ENCODE data around the gene NEU2.

NEU2 gene

DNA sequence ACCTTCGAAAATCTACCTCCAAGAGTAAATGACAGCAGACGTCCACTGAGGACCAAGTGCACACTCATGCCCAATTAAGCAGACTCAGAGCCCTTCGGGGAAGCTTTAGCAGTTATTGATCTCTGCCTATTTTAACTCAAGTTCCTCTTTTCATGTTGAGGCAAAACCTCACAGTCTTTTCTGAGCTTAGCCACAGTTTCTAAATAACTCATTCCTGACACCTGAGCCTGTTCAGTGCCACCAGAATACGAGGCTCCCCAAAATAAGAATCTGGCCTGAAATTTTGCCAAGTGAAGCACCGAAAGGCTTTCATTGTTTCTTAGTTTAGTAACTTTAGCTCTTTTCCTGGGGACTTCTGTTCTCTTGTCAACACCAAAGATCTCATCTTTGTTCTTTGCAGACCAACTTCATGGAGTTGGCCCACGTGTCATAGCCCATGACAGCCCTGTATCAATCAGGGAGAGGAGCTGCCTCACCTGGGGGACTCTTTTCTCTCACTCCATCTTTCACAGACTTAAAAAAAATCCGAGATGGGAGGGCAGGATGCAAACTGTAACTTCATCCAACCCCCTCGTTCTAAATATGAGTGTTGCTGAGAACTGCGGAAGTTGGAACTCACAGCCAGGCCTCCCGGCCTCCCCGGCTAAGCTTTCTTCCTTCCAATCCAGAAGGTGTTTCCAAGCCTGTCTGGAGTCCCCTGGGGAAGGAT lies 49.9 kb downstream of the NEU2 start:
- TF ChIP-seq, protein P1, sequence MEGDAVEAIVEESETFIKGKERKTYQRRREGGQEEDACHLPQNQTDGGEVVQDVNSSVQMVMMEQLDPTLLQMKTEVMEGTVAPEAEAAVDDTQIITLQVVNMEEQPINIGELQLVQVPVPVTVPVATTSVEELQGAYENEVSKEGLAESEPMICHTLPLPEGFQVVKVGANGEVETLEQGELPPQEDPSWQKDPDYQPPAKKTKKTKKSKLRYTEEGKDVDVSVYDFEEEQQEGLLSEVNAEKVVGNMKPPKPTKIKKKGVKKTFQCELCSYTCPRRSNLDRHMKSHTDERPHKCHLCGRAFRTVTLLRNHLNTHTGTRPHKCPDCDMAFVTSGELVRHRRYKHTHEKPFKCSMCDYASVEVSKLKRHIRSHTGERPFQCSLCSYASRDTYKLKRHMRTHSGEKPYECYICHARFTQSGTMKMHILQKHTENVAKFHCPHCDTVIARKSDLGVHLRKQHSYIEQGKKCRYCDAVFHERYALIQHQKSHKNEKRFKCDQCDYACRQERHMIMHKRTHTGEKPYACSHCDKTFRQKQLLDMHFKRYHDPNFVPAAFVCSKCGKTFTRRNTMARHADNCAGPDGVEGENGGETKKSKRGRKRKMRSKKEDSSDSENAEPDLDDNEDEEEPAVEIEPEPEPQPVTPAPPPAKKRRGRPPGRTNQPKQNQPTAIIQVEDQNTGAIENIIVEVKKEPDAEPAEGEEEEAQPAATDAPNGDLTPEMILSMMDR (IDR thresholded peaks at IDR 0.05; ENCODE audit: low read depth, low read length, missing control alignments): no peak
- H3K4me3 ChIP-seq (replicated peaks; ENCODE audit: low read depth, low read length): no peak overlapping the region
- no peak for DNase-seq (ENCODE audit: extremely low read depth, low read depth)

DNA sequence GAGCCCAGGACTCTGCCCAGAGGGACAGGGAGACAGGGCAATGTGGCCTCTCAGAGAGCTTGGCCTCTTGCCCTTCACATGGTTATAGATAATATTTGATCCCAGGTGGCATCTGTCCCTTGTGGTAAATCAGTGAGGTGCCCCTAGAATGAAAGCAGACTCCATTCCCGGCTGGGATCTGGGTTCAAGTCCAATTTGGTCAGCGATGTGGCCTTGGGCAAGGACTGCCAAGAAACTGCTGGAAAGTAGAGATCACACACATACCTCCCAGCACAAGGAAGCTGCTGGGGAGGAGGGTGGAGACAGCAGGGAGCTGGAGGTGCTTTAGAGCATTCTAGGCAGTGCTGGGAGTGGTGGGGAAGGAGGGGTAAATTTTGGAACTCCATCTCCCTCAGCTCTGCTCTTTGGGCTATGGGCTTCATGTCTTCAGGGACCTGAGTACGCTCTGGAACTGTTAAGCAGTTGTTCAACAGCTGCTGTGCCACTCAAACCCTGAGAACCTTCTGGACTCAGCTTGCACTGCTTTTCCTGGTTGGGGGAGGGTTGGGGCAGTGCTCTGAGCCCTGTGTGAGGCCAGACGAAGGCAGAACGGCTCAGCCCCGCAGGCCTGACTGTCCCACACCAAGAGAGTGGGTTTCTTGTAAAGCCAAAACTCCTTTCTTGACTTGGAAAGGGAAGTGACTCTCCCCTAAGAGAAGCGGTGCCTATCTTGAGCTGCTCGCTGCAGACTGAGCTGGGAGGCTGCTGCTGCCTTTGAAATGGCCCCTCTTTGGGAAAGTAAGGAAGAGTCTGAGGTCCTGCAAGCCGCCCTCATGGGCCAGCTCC lies 50.7 kb downstream of the NEU2 start:
- H3K4me3 ChIP-seq (replicated peaks; ENCODE audit: low read depth, low read length): no peak overlapping the region
- no peak for DNase-seq (ENCODE audit: extremely low read depth, low read depth)
- TF ChIP-seq, protein P1 (IDR thresholded peaks at IDR 0.05; ENCODE audit: low read depth, low read length, missing control alignments): no peak

DNA sequence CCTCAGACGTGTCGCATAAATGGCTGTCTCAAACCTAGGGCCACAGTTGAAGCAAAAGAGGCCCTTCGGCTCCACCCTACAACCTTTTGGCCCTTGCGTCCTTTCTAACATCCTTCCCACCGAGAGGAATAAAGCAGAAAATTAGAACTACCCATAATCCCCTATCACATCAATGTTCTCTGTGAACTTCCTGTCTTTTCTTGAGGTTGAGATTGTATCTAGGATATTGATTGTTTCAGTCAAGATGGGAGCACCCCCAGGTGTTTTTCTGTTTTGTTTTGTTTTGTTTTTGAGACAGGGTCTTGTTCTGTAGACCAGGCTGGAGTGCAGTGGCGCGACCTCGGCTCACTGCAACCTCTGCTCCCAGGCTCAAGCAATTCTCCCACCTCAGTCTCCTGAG lies 51.3 kb downstream of the NEU2 start:
- TF ChIP-seq, protein P1 (IDR thresholded peaks at IDR 0.05; ENCODE audit: low read depth, low read length, missing control alignments): no peak
- H3K4me3 ChIP-seq (replicated peaks; ENCODE audit: low read depth, low read length): no peak overlapping the region
- no peak for DNase-seq (ENCODE audit: extremely low read depth, low read depth)

DNA sequence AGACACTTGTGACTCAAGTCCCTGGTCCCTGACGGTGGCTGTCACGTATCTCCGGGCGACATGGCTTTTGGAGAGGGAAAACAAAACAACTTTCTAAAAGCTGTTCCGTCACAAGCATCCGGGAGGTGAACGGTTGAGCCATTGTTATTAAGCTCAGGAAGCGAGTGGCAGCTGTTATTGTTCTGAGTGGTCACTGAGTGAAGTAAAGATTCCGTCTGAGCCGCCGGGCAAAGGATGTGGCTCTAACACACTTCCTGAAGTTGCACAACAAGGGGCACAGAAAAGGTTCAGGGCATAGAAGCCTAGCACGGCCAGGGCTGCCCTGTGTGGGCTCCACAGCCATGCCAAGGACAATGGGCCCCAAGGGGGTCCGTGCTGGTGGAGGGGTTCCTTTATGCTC lies 52.0 kb downstream of the NEU2 start:
- no peak for DNase-seq (ENCODE audit: extremely low read depth, low read depth)
- H3K4me3 ChIP-seq (replicated peaks; ENCODE audit: low read depth, low read length): no peak overlapping the region
- TF ChIP-seq, protein P1 (IDR thresholded peaks at IDR 0.05; ENCODE audit: low read depth, low read length, missing control alignments): no peak
